CD4-positive, alpha-beta memory T cell (primary cell): Measurements from ENCODE around the gene KCNK7. TPM values are rescaled to one million over a fixed set of nuclear protein-coding genes. Genes with fewer than 3 reads are reported as not detected.

ENCODE experiments used
- CTCF ChIA-PET: fragments of 350-600 bp; sonication (Branson Sonifier 250); formaldehyde crosslinking; loops from one replicate; lab custom pipeline; 2021; ENCODE audit warnings: inconsistent platforms; ENCODE audit not compliant: partially characterized antibody; lab: Charles Lee
- POLR2A ChIA-PET: fragments of 350-600 bp; sonication (Branson Sonifier 250); formaldehyde crosslinking; loops from one replicate; lab custom pipeline; 2021; ENCODE audit not compliant: partially characterized antibody; lab: Charles Lee
- DNase-seq, 5 donors: peaks; one replicate each; pipeline versions ENCODE4 v3.0.0 to v3.0.0-alpha.2; 2020 to 2022; ENCODE audit warnings: mixed read lengths in 1 of 5
- H3K27ac ChIP-seq: one replicate; pipeline ENCODE4 v1.7.0; 2013; ENCODE audit warnings: low read depth, low read length
- H3K27me3 ChIP-seq: 2 replicates; pipeline ENCODE4 v1.7.0; 2013; ENCODE audit warnings: mild to moderate bottlenecking, low read length, moderate library complexity; ENCODE audit not compliant: insufficient read depth
- H3K36me3 ChIP-seq: 2 replicates; pipeline ENCODE4 v1.7.0; 2013; ENCODE audit warnings: mild to moderate bottlenecking, low read length, moderate library complexity; ENCODE audit not compliant: insufficient read depth
- H3K4me1 ChIP-seq: 2 replicates; pipeline ENCODE4 v1.7.0; 2013; ENCODE audit warnings: mild to moderate bottlenecking, low read length, moderate library complexity; ENCODE audit not compliant: insufficient read depth
- H3K4me3 ChIP-seq, 2 donors: one replicate each; pipeline ENCODE4 v1.7.0; 2013; ENCODE audit warnings: low read length in 2 of 2, mild to moderate bottlenecking in 1 of 2
- H3K9me3 ChIP-seq, 2 donors: one replicate each; pipeline ENCODE4 v1.7.0; 2013; ENCODE audit warnings: low read length in 2 of 2, control low read depth in 1 of 2; ENCODE audit not compliant: control insufficient read depth in 1 of 2
- H3K27ac Mint-ChIP-seq, 7 donors: one replicate each; pipeline ENCODE4 v1.8.0; 2020 to 2021; ENCODE audit warnings: mixed read lengths in 7 of 7, mild to moderate bottlenecking in 6 of 7, inconsistent platforms in 3 of 7, moderate library complexity in 3 of 7
- H3K27me3 Mint-ChIP-seq, 2 donors: one replicate each; pipeline ENCODE4 v1.8.0; 2020 to 2021; ENCODE audit warnings: mixed read lengths in 2 of 2
- H3K36me3 Mint-ChIP-seq, 2 donors: one replicate each; pipeline ENCODE4 v1.8.0; 2020 to 2021; ENCODE audit warnings: mixed read lengths in 2 of 2, inconsistent platforms in 1 of 2, mild to moderate bottlenecking in 1 of 2
- H3K4me1 Mint-ChIP-seq, 4 donors: one replicate each; pipeline ENCODE4 v1.8.0; 2020 to 2021; ENCODE audit warnings: mixed read lengths in 4 of 4, mild to moderate bottlenecking in 1 of 4
- H3K4me3 Mint-ChIP-seq, 8 donors: one replicate each; pipeline ENCODE4 v1.8.0; 2020 to 2021; ENCODE audit warnings: mixed read lengths in 8 of 8, mild to moderate bottlenecking in 7 of 8, moderate library complexity in 6 of 8, inconsistent platforms in 3 of 8
- H3K9me3 Mint-ChIP-seq, 8 donors: one replicate each; pipeline ENCODE4 v1.8.0; 2020 to 2021; ENCODE audit warnings: mixed read lengths in 8 of 8, mild to moderate bottlenecking in 5 of 8, inconsistent platforms in 3 of 8, moderate library complexity in 1 of 8
- intact Hi-C: fragments of 100-400 bp; cut with micrococcal nuclease; formaldehyde crosslinking; loops from one replicate; pipeline ENCODE4 v1.15.1; 2023
- polyA plus RNA-seq, 2 donors: library from polyadenylated mRNA; unstranded; fragments of 300-500 nt; fragmentation: Illumina TruSeq; gene quantifications; one replicate each; pipeline ENCODE4 v1.2.3, GENCODE V29; 2021
- total RNA-seq, 2 experiments: library from RNA; stranded (reverse); gene quantifications; one replicate each; pipeline ENCODE4 v1.2.3, GENCODE V29; 2021

The KCNK7 gene
- total and polyA plus RNA-seq, 4 experiments from 2014 or later, result 1.2 to 2.7 (median 1.6) TPM; not detected in 1

GRCh38 chr11:65590240-65590738, 5.3 kb downstream of the KCNK7 start:
- Histone ChIP-seq H3K27me3 (no peaks in the 10 kb centered on the region), H3K27ac (no peak overlapping the region), H3K36me3 (peaks cover 24% of the 10 kb centered on the region), H3K9me3 (no peaks in the 10 kb centered on the region), H3K4me1 (peaks cover 35% of the 10 kb centered on the region), H3K4me3 (no peak overlapping the region)
- intact Hi-C loops, result no loop called here
- peaks cover 7 to 32% of the 10 kb centered on the region in 2 donors for H3K36me3 Mint-ChIP-seq
- peaks cover 16 to 50% (median 25%) of the 10 kb centered on the region in 4 donors for H3K4me1 Mint-ChIP-seq
- CTCF ChIA-PET, result interaction anchor here (0.6 to 7.9 kb wide), 7 partner anchors 13 to 528 kb away, joined by 3 to 124 read pairs (median 17); partner anchors contain the start of genes EHBP1L1 and FAM89B
- POLR2A ChIA-PET, result interaction anchor here (1.1 to 7.4 kb wide), 4 partner anchors 13 to 47 kb away, joined by 4 to 118 read pairs (median 82); partner anchors contain the start of genes EHBP1L1, FAM89B and ZNRD2
- H3K4me3 Mint-ChIP-seq, result peak overlapping the region in 1 of 8 donors; percentile 25
- H3K9me3 Mint-ChIP-seq, result no peaks in the 10 kb centered on the region
- H3K27me3 Mint-ChIP-seq, result no peaks in the 10 kb centered on the region
- H3K27ac Mint-ChIP-seq, result peak overlapping the region in 3 of 7 donors; percentile 32 to 88 (median 70)
- no peak for DNase-seq

- Mint-ChIP-seq H3K4me1 (peaks cover 13 to 44% (median 20%) of the 10 kb centered on the region in 4 donors), H3K27ac (peak overlapping the region in 4 of 7 donors; percentile 29 to 89 (median 83)), H3K27me3 (no peaks in the 10 kb centered on the region), H3K9me3 (no peaks in the 10 kb centered on the region), H3K36me3 (peaks cover 7 to 32% of the 10 kb centered on the region in 2 donors), H3K4me3 (no peak overlapping the region)
- no peak overlapping the region for H3K4me3 ChIP-seq
- POLR2A ChIA-PET, result interaction anchor here (0.6 to 7.4 kb wide), 8 partner anchors 8 to 91 kb away, joined by 3 to 118 read pairs (median 6); partner anchors contain the start of genes EHBP1L1, FAM89B, MALAT1 and ZNRD2
- H3K4me1 ChIP-seq, result peaks cover 28% of the 10 kb centered on the region
- H3K9me3 ChIP-seq, result no peaks in the 10 kb centered on the region
- intact Hi-C loops, result loop anchor here (5.0 kb wide), 1 partner anchor 222 kb away; no protein-coding TSS in a partner anchor
- H3K36me3 ChIP-seq, result peaks cover 26% of the 10 kb centered on the region
- CTCF ChIA-PET, result interaction anchor here (0.6 to 7.9 kb wide), 8 partner anchors 13 to 529 kb away, joined by 3 to 124 read pairs (median 11); partner anchors contain the start of genes EHBP1L1 and FAM89B
- H3K27me3 ChIP-seq, result no peaks in the 10 kb centered on the region
- H3K27ac ChIP-seq, result no peak overlapping the region
- peak in 1 of 5 donors; percentile 55 for DNase-seq
These were observed 6.0 kb downstream of the KCNK7 start for GRCh38 chr11:65589444-65590239.

- Histone ChIP-seq H3K4me1 (peaks cover 17% of the 10 kb centered on the region), H3K9me3 (no peaks in the 10 kb centered on the region), H3K36me3 (peaks cover 36% of the 10 kb centered on the region), H3K27me3 (no peaks in the 10 kb centered on the region), H3K27ac (peak overlapping the region; percentile 57), H3K4me3 (no peak overlapping the region)
- CTCF ChIA-PET, result interaction anchor here (0.6 to 7.9 kb wide), 22 partner anchors 8 to 538 kb away, joined by 3 to 124 read pairs (median 4); partner anchors contain the start of genes EHBP1L1, FAM89B and ZNRD2
- peak overlapping the region in 3 of 8 donors; percentile 11 to 46 (median 25) for H3K4me3 Mint-ChIP-seq
- intact Hi-C loops, result loop anchor here (1.0 to 5.0 kb wide), 3 partner anchors 14 to 221 kb away; no protein-coding TSS in a partner anchor
- H3K4me1 Mint-ChIP-seq, result peaks cover 13 to 33% (median 20%) of the 10 kb centered on the region in 4 donors
- peak overlapping the region; percentile 77 to 91 (median 87) for H3K27ac Mint-ChIP-seq
- POLR2A ChIA-PET, result interaction anchor here (0.7 to 7.4 kb wide), 20 partner anchors 7 to 463 kb away, joined by 3 to 118 read pairs (median 4); partner anchors contain the start of genes EHBP1L1, FAM89B, KCNK7 and MALAT1
- DNase-seq, result peak; percentile 78 to 82 (median 78)
- peaks cover 16 to 38% of the 10 kb centered on the region in 2 donors for H3K36me3 Mint-ChIP-seq
- H3K27me3 Mint-ChIP-seq, result no peaks in the 10 kb centered on the region
- no peaks in the 10 kb centered on the region for H3K9me3 Mint-ChIP-seq
These were observed 7.2 kb downstream of the KCNK7 start for GRCh38 chr11:65588199-65589054.

GRCh38 chr11:65586676-65587075, 8.9 kb downstream of the KCNK7 start:
- Mint-ChIP-seq H3K4me3 (no peak overlapping the region), H3K4me1 (peaks cover 13 to 39% (median 27%) of the 10 kb centered on the region in 4 donors), H3K9me3 (no peaks in the 10 kb centered on the region), H3K36me3 (peaks cover 28 to 52% of the 10 kb centered on the region in 2 donors), H3K27ac (peak overlapping the region in 6 of 7 donors; percentile 15 to 72 (median 56)), H3K27me3 (no peaks in the 10 kb centered on the region)
- CTCF ChIA-PET, result interaction anchor here (0.5 to 7.9 kb wide), 6 partner anchors 10 to 75 kb away, joined by 3 to 124 read pairs (median 28); partner anchors contain the start of genes EHBP1L1 and FAM89B
- H3K27me3 ChIP-seq, result no peaks in the 10 kb centered on the region
- no peak for DNase-seq
- H3K4me1 ChIP-seq, result peaks cover 17% of the 10 kb centered on the region
- POLR2A ChIA-PET, result interaction anchor here (0.6 to 7.4 kb wide), 6 partner anchors 9 to 81 kb away, joined by 3 to 118 read pairs (median 29); partner anchors contain the start of genes EHBP1L1, FAM89B and ZNRD2
- intact Hi-C loops, result loop anchor here (5.0 kb wide), 1 partner anchor 219 kb away; no protein-coding TSS in a partner anchor
- no peaks in the 10 kb centered on the region for H3K9me3 ChIP-seq
- peaks cover 45% of the 10 kb centered on the region for H3K36me3 ChIP-seq
- no peak overlapping the region for H3K4me3 ChIP-seq
- no peak overlapping the region for H3K27ac ChIP-seq

- no peak overlapping the region for H3K4me3 Mint-ChIP-seq
- no peak for DNase-seq
- Histone ChIP-seq H3K4me1 (peaks cover 17% of the 10 kb centered on the region), H3K27ac (no peak overlapping the region), H3K36me3 (peaks cover 46% of the 10 kb centered on the region), H3K9me3 (no peaks in the 10 kb centered on the region), H3K4me3 (no peak overlapping the region), H3K27me3 (no peaks in the 10 kb centered on the region)
- POLR2A ChIA-PET, result interaction anchor here (0.6 to 7.4 kb wide), 6 partner anchors 9 to 80 kb away, joined by 3 to 118 read pairs (median 29); partner anchors contain the start of genes EHBP1L1, FAM89B and ZNRD2
- peaks cover 26 to 50% of the 10 kb centered on the region in 2 donors for H3K36me3 Mint-ChIP-seq
- no peaks in the 10 kb centered on the region for H3K27me3 Mint-ChIP-seq
- H3K27ac Mint-ChIP-seq, result peak overlapping the region; percentile 30 to 72 (median 57)
- intact Hi-C loops, result loop anchor here (5.0 kb wide), 1 partner anchor 219 kb away; no protein-coding TSS in a partner anchor
- no peaks in the 10 kb centered on the region for H3K9me3 Mint-ChIP-seq
- peaks cover 13 to 39% (median 27%) of the 10 kb centered on the region in 4 donors for H3K4me1 Mint-ChIP-seq
- CTCF ChIA-PET, result interaction anchor here (0.5 to 7.9 kb wide), 5 partner anchors 9 to 43 kb away, joined by 3 to 124 read pairs (median 36); partner anchors contain the start of genes EHBP1L1 and FAM89B
These were observed 9.4 kb downstream of the KCNK7 start for GRCh38 chr11:65586247-65586630.
